GM18498 (cell line): ENCODE measurements around the gene CAMK2A.
"Not testable (repeated sequence)": the region's sequence is repeated elsewhere in the genome, so short reads cannot be mapped to it uniquely, and the experiment has no call there.

Experiments
- ATAC-seq: cut with Tn5 transposase; IDR thresholded peaks from one replicate; pipeline ENCODE4 v1.9.1; 2021; ENCODE audit warnings: mild to moderate bottlenecking, moderate library complexity; ENCODE audit not compliant: unreplicated experiment

The CAMK2A gene

GRCh38 chr5:150256410-150257064, 33.0 kb downstream of the CAMK2A start:
- ATAC-seq = no peak

GRCh38 chr5:150255659-150256409, 33.7 kb downstream of the CAMK2A start:
- ATAC-seq = no peak

GRCh38 chr5:150254774-150255173, 34.8 kb downstream of the CAMK2A start:
- no peak for ATAC-seq

GRCh38 chr5:150254363-150254762, 35.2 kb downstream of the CAMK2A start:
- ATAC-seq = no peak

GRCh38 chr5:150253416-150254208, 36.0 kb downstream of the CAMK2A start:
- no peak for ATAC-seq

GRCh38 chr5:150252489-150252888, 37.1 kb downstream of the CAMK2A start:
- ATAC-seq = no peak

- no peak for ATAC-seq
These were observed 38.1 kb downstream of the CAMK2A start for GRCh38 chr5:150251504-150251903.

GRCh38 chr5:150249744-150250143, 39.8 kb downstream of the CAMK2A start:
- ATAC-seq = no peak

GRCh38 chr5:150248946-150249345, 40.6 kb downstream of the CAMK2A start:
- no peak for ATAC-seq

GRCh38 chr5:150248493-150248892, 41.1 kb downstream of the CAMK2A start:
- ATAC-seq = not testable (repeated sequence)

GRCh38 chr5:150247726-150248125, 41.8 kb downstream of the CAMK2A start:
- no peak for ATAC-seq

GRCh38 chr5:150246835-150247234, 42.7 kb downstream of the CAMK2A start:
- no peak for ATAC-seq

- ATAC-seq = no peak
These were observed 43.1 kb downstream of the CAMK2A start for GRCh38 chr5:150246429-150246828.

GRCh38 chr5:150245808-150246207, 43.8 kb downstream of the CAMK2A start:
- no peak for ATAC-seq

GRCh38 chr5:150245111-150245789, 44.3 kb downstream of the CAMK2A start:
- no peak for ATAC-seq

- no peak for ATAC-seq
These were observed 45.4 kb downstream of the CAMK2A start for GRCh38 chr5:150244209-150244608.

- no peak for ATAC-seq
These were observed 46.0 kb downstream of the CAMK2A start for GRCh38 chr5:150243590-150243989.

- no peak for ATAC-seq
These were observed 47.2 kb downstream of the CAMK2A start for GRCh38 chr5:150242251-150242894.

- no peak for ATAC-seq
These were observed 48.0 kb downstream of the CAMK2A start for GRCh38 chr5:150241298-150242160.

GRCh38 chr5:150239794-150240122, 49.8 kb downstream of the CAMK2A start:
- ATAC-seq = no peak
